GM12878 (cell line): Measurements from ENCODE around the gene MAPK8IP3. TPM values are rescaled to one million over a fixed set of nuclear protein-coding genes. Genes with fewer than 3 reads are reported as not detected.
A peak's percentile ranks its signal among the peaks of the same experiment; 100 is the strongest.

Experiments
- ATAC-seq: fragments of 200-7000 bp; cut with Tn5 transposase; 3 replicates; pipeline ENCODE4 v1.9.1; 2020; ENCODE audit warnings: mild to moderate bottlenecking, moderate library complexity
- BruUV-seq: library from RNA; stranded (reverse); fragments of 400-500 nt; replicated peaks from 2 replicates; lab custom pipeline; 2021; lab: Mats Ljungman, UMichigan
- CTCF ChIA-PET: fragments of 300-600 bp; sonication (Branson Sonifier 250); formaldehyde crosslinking; extraction: SDS; loops from one replicate; lab custom pipeline; 2021; ENCODE audit warnings: inconsistent platforms; lab: Yijun Ruan, JAX
- POLR2A ChIA-PET: fragments of 350-600 bp; formaldehyde crosslinking; extraction: SDS; loops from one replicate; lab custom pipeline; 2021; ENCODE audit warnings: inconsistent platforms; lab: Charles Lee
- RAD21 ChIA-PET: fragments of 300-600 bp; sonication (Branson Sonifier 250); formaldehyde crosslinking; loops from one replicate; lab custom pipeline; 2023; ENCODE audit warnings: antibody characterized with exemption; ENCODE audit not compliant: unreplicated experiment; lab: Charles Lee
- SMC1A ChIA-PET: fragments of 300-600 bp; sonication (Branson Sonifier 250); formaldehyde crosslinking; loops from one replicate; lab custom pipeline; 2023; ENCODE audit not compliant: unreplicated experiment, uncharacterized antibody; lab: Charles Lee
- DNase-seq: peaks from one replicate; pipeline ENCODE4 v3.0.0-alpha.2; 2011; ENCODE audit warnings: low read depth, low spot score
- FAIRE-seq: peaks from 3 replicates; lab custom pipeline; 2011; peaks lifted over from hg19 to GRCh38; lab: Jason Lieb, UNC
- H2AFZ ChIP-seq: 2 replicates; pipeline ENCODE4 v1.6.0; 2011; ENCODE audit warnings: low read depth, low read length, control low read depth; ENCODE audit not compliant: control insufficient read depth
- H3K27ac ChIP-seq: 2 replicates; pipeline ENCODE4 v1.5.1; 2011; ENCODE audit warnings: control low read depth; ENCODE audit not compliant: control insufficient read depth, insufficient read depth
- H3K27me3 ChIP-seq, 2 experiments: replicated peaks in 1 of 2; 2 replicates each; pipeline versions ENCODE4 v1.6.0 to v1.6.1; 2011; ENCODE audit warnings: low read length in 1 of 2; ENCODE audit not compliant: control insufficient read depth in 2 of 2, insufficient read depth in 2 of 2
- H3K36me3 ChIP-seq, 2 experiments: 2 replicates each; pipeline ENCODE4 v1.5.1; 2011; ENCODE audit warnings: low read length in 1 of 2; ENCODE audit not compliant: control insufficient read depth in 2 of 2, insufficient read depth in 2 of 2
- H3K4me1 ChIP-seq: 2 replicates; pipeline ENCODE4 v1.6.1; 2011; ENCODE audit warnings: mild to moderate bottlenecking, low read length, moderate library complexity, mixed read lengths; ENCODE audit not compliant: control insufficient read depth, insufficient read depth
- H3K4me2 ChIP-seq: 2 replicates; pipeline ENCODE4 v1.6.0; 2011; ENCODE audit warnings: control low read depth; ENCODE audit not compliant: control insufficient read depth, insufficient read depth
- H3K4me3 ChIP-seq: fragments of 200-600 bp; sonication (generic); 2 replicates; pipeline ENCODE4 v1.5.1; 2016
- H3K79me2 ChIP-seq: 2 replicates; pipeline ENCODE4 v1.6.0; 2011; ENCODE audit warnings: low read length; ENCODE audit not compliant: control insufficient read depth, insufficient read depth
- H3K9ac ChIP-seq: 2 replicates; pipeline ENCODE4 v1.8.0; 2011; ENCODE audit warnings: low read length, control low read depth, mixed read lengths; ENCODE audit not compliant: control insufficient read depth, insufficient read depth
- H3K9me3 ChIP-seq: replicated peaks from 3 replicates; pipeline ENCODE4 v1.5.1; 2011; ENCODE audit warnings: mild to moderate bottlenecking, low read length; ENCODE audit not compliant: control insufficient read depth, insufficient read depth
- H4K20me1 ChIP-seq: 2 replicates; pipeline ENCODE4 v1.6.0; 2011; ENCODE audit not compliant: control insufficient read depth, insufficient read depth
- BRCA1 ChIP-seq: IDR thresholded peaks from 2 replicates; pipeline ENCODE4 v1.6.1; 2011; ENCODE audit warnings: low read depth, low read length, improper control_type of control experiment
- CHD2 ChIP-seq: IDR thresholded peaks from 2 replicates; pipeline ENCODE4 v1.6.1; 2011; ENCODE audit warnings: low read depth, low read length, improper control_type of control experiment, borderline replicate concordance
- CREM ChIP-seq: IDR thresholded peaks from 2 replicates; pipeline ENCODE4 v1.6.1; 2014; ENCODE audit warnings: antibody characterized with exemption, low read depth
- FOXM1 ChIP-seq: IDR thresholded peaks from 2 replicates; pipeline ENCODE4 v1.6.1; 2012; ENCODE audit warnings: low read depth, mild to moderate bottlenecking, inconsistent platforms, low read length, moderate library complexity
- IRF4 ChIP-seq: IDR thresholded peaks from 2 replicates; pipeline ENCODE4 v1.6.1; 2011; ENCODE audit warnings: low read depth, low read length
- JUNB ChIP-seq: IDR thresholded peaks from 2 replicates; pipeline ENCODE4 v1.6.1; 2016; ENCODE audit warnings: antibody characterized with exemption, mild to moderate bottlenecking
- NR2C1 ChIP-seq: fragments of 450-650 bp; IDR thresholded peaks from 2 replicates; pipeline ENCODE4 v1.6.1; 2017; ENCODE audit warnings: antibody characterized with exemption, mild to moderate bottlenecking, moderate library complexity
- POLR2A ChIP-seq: IDR thresholded peaks from 2 replicates; pipeline ENCODE4 v1.6.1; 2011; ENCODE audit warnings: low read depth, mild to moderate bottlenecking, low read length
- POLR2AphosphoS5 ChIP-seq: IDR thresholded peaks from 2 replicates; pipeline ENCODE4 v1.6.1; 2011; ENCODE audit warnings: mild to moderate bottlenecking, low read length, inconsistent platforms
- RAD21 ChIP-seq: IDR thresholded peaks from 2 replicates; pipeline ENCODE4 v1.6.1; 2011; ENCODE audit warnings: mild to moderate bottlenecking, low read depth, low read length, moderate library complexity; ENCODE audit not compliant: insufficient read depth
- SIX5 ChIP-seq: IDR thresholded peaks from 2 replicates; pipeline ENCODE4 v1.6.1; 2011; ENCODE audit warnings: mild to moderate bottlenecking, low read depth, low read length, moderate library complexity; ENCODE audit not compliant: severe bottlenecking
- SMAD5 ChIP-seq: IDR thresholded peaks from 2 replicates; pipeline ENCODE4 v1.6.1; 2016; ENCODE audit warnings: antibody characterized with exemption, low read depth
- SMC3 ChIP-seq: IDR thresholded peaks from 2 replicates; pipeline ENCODE4 v1.6.1; 2011; ENCODE audit warnings: low read length, improper control_type of control experiment, borderline replicate concordance
- SREBF1 ChIP-seq: IDR thresholded peaks from 2 replicates; pipeline ENCODE4 v1.6.1; 2012; ENCODE audit warnings: mild to moderate bottlenecking, low read length
- SUPT20H ChIP-seq: IDR thresholded peaks from 2 replicates; pipeline ENCODE4 v1.6.1; 2011; ENCODE audit warnings: low read depth, mild to moderate bottlenecking, low read length, moderate library complexity, borderline replicate concordance; ENCODE audit not compliant: control insufficient read depth
- USF1 ChIP-seq: IDR thresholded peaks from 2 replicates; pipeline ENCODE4 v1.6.1; 2011; ENCODE audit warnings: borderline replicate concordance, low read depth, mild to moderate bottlenecking, moderate library complexity, mixed read lengths, low read length; ENCODE audit not compliant: insufficient read depth; ENCODE audit errors: extremely low read length
- ZBTB40 ChIP-seq: fragments of 450-650 bp; IDR thresholded peaks from 2 replicates; pipeline ENCODE4 v1.6.1; 2016; ENCODE audit warnings: mild to moderate bottlenecking, moderate library complexity, borderline replicate concordance
- WGBS: methylation state at CpG from one replicate; pipeline ENCODE4 v1.1.6; 2016; ENCODE audit warnings: low lambda C conversion rate; ENCODE audit not compliant: insufficient replicate concordance, insufficient coverage; ENCODE audit errors: missing lambda C conversion rate; 5-methylcytosine and 5-hydroxymethylcytosine counted together
- in situ Hi-C: fragments of 300-500 bp; cut with MboI; formaldehyde crosslinking; loops from 9 replicates; pipeline ENCODE4 v1.14.3; 2018; ENCODE audit warnings: mixed read lengths
- intact Hi-C: fragments of 100-400 bp; cut with micrococcal nuclease; formaldehyde crosslinking; loops from one replicate; pipeline ENCODE4 v1.14.2; 2022; ENCODE audit not compliant: unreplicated experiment
- polyA plus RNA-seq, 11 experiments: library from polyadenylated mRNA; depleted of rRNA in 4 of 11; unstranded in 6 of 11; stranded (reverse) in 5 of 11; fragments of >200 nt; fragmentation: Nextera tagmentation in 4 of 11; fragmentation: Illumina TruSeq in 1 of 11; extraction: Ambion mirVana in 4 of 11; extraction: Trizol in 1 of 11; gene quantifications; 1 replicate in 1 of 11; 2 replicates in 10 of 11; pipeline versions ENCODE4 v1.2.1 to v1.2.3, GENCODE V29; 2011 to 2016; ENCODE audit warnings: inconsistent platforms in 2 of 11, missing spikeins in 2 of 11, low read depth in 1 of 11
- total RNA-seq, 4 experiments: library from RNA; depleted of rRNA in 3 of 4; stranded (reverse); fragments of >200 nt in 3 of 4; fragmentation: Illumina TruSeq in 1 of 4; extraction: Trizol in 1 of 4; gene quantifications; 2 replicates each; pipeline versions ENCODE4 v1.2.1 to v1.2.3, GENCODE V29; 2013 to 2021

The MAPK8IP3 gene
- total and polyA plus RNA-seq, 10 of the 15 experiments (the other 5 are each of a cell fraction or from before 2014, with no cell fraction given) = 0.06 to 67.9 (median 18.2) TPM

GRCh38 chr16:1772908-1773702, 67.1 kb downstream of the MAPK8IP3 start, which contains the start of gene MRPS34:
Gene MRPS34, minus strand, starts transcription at chr16:1773134. Its CDS starts 15 bp downstream, at chr16:1773119.
- RAD21 ChIA-PET = interaction anchor here (1.2 to 3.1 kb wide), 2 partner anchors 9 to 95 kb away, joined by 3 to 22 read pairs; partner anchors contain the start of genes JPT2, NUBP2 and SPSB3
- Histone ChIP-seq H3K9me3 (no peaks in the 10 kb centered on the region), H3K4me2 (peak within 1 kb of the TSS; percentile 94), H2AFZ (peak within 1 kb of the TSS; percentile 81), H3K4me3 (peak within 1 kb of the TSS; percentile 100), H3K79me2 (peaks cover 43% of the 10 kb centered on the region), H3K27me3 (no peaks in the 10 kb centered on the region), H3K36me3 (peaks cover 0 to 14% of the 10 kb centered on the region in 2 experiments; a peak in 2 of 4 replicates), H3K27ac (peak within 1 kb of the TSS; percentile 89), H4K20me1 (no peaks in the 10 kb centered on the region), H3K4me1 (peaks cover 15% of the 10 kb centered on the region), H3K9ac (peak within 1 kb of the TSS; percentile 78)
- ATAC-seq (peak; percentile 71), FAIRE-seq (peak; percentile 27), DNase-seq (peak; percentile 17)
- intact Hi-C loops (loop anchor here (5.0 kb wide), 1 partner anchor 66 kb away; the partner anchor contains the start of gene MAPK8IP3), in situ Hi-C loops (loop anchor here (5.0 kb wide), 1 partner anchor 61 kb away; no protein-coding TSS in a partner anchor)
- TSS peak; percentile 22 for BruUV-seq
- POLR2A ChIA-PET = interaction anchor here (0.8 to 5.8 kb wide), 3 partner anchors 9 to 73 kb away, joined by 3 to 39 read pairs (median 4); partner anchors contain the start of genes NUBP2 and SPSB3
- under 1% methylated on average over 76 of the region's 108 CpGs for WGBS
- SMC1A ChIA-PET = interaction anchor here (0.9 kb wide), 1 partner anchor 9 kb away, joined by 3 read pairs; the partner anchor contains the start of genes NUBP2 and SPSB3
- CTCF ChIA-PET = interaction anchor here (0.7 to 1.9 kb wide), 5 partner anchors 8 to 67 kb away, joined by 3 to 12 read pairs (median 4); partner anchors contain the start of genes MAPK8IP3, NUBP2 and SPSB3
- TF ChIP-seq POLR2AphosphoS5 (peak; percentile 76; the same call in 1 of the 2 replicates), BRCA1 (no peak), JUNB (no peak), CREM (peak; percentile 55), SMC3 (peak; percentile 36), SMAD5 (0 out of 2 replicates have a peak, but pooled peaks have one; percentile 56), CHD2 (no peak), ZBTB40 (peak; percentile 98), SUPT20H (no peak), RAD21 (peak; percentile 29; the same call in 1 of the 2 replicates), SIX5 (peak; percentile 70), SREBF1 (peak; percentile 49; the same call in 1 of the 2 replicates), IRF4 (no peak; the same call in 1 of the 2 replicates), NR2C1 (peak; percentile 54), FOXM1 (no peak), USF1 (peak; percentile 7), POLR2A (peak; percentile 92)
